Ishikawa (cell line): Measurements from ENCODE around the gene MACROD2.

Source experiments
- CEBPB ChIP-seq: IDR thresholded peaks from 2 replicates; pipeline ENCODE4 v1.6.1; 2012
- CREB1 ChIP-seq: IDR thresholded peaks from 2 replicates; pipeline ENCODE4 v1.6.1; 2012; ENCODE audit warnings: low read depth
- EGR1 ChIP-seq: IDR thresholded peaks from 2 replicates; pipeline ENCODE4 v1.6.1; 2012
- EP300 ChIP-seq: IDR thresholded peaks from 2 replicates; pipeline ENCODE4 v1.6.1; 2012; ENCODE audit warnings: borderline replicate concordance
- FOXM1 ChIP-seq: IDR thresholded peaks from 2 replicates; pipeline ENCODE4 v1.6.1; 2012; ENCODE audit warnings: low read depth, borderline replicate concordance
- NFIC ChIP-seq: IDR thresholded peaks from 2 replicates; pipeline ENCODE4 v1.6.1; 2012
- RAD21 ChIP-seq: IDR thresholded peaks from 2 replicates; pipeline ENCODE4 v1.6.1; 2012; ENCODE audit warnings: low read depth
- TAF1 ChIP-seq: IDR thresholded peaks from 2 replicates; pipeline ENCODE4 v1.6.1; 2012; ENCODE audit warnings: low read depth, mild to moderate bottlenecking
- TCF12 ChIP-seq: IDR thresholded peaks from 2 replicates; pipeline ENCODE4 v1.6.1; 2012; ENCODE audit warnings: low read depth
- TEAD4 ChIP-seq: IDR thresholded peaks from 2 replicates; pipeline ENCODE4 v1.6.1; 2012
- YY1 ChIP-seq: IDR thresholded peaks from 2 replicates; pipeline ENCODE4 v1.6.1; 2012; ENCODE audit warnings: low read depth
- ZBTB7A ChIP-seq: IDR thresholded peaks from 2 replicates; pipeline ENCODE4 v1.6.1; 2012; ENCODE audit warnings: low read depth
- TF ChIP-seq, protein P1 (sequence below): IDR thresholded peaks from 2 replicates; pipeline ENCODE4 v1.6.1; 2012; ENCODE audit warnings: low read depth, mild to moderate bottlenecking
- TF ChIP-seq, protein P2 (sequence below): IDR thresholded peaks from 2 replicates; pipeline ENCODE4 v1.6.1; 2012
- TF ChIP-seq, protein P3 (sequence below): IDR thresholded peaks from 2 replicates; pipeline ENCODE4 v1.6.1; 2012

The MACROD2 gene

DNA sequence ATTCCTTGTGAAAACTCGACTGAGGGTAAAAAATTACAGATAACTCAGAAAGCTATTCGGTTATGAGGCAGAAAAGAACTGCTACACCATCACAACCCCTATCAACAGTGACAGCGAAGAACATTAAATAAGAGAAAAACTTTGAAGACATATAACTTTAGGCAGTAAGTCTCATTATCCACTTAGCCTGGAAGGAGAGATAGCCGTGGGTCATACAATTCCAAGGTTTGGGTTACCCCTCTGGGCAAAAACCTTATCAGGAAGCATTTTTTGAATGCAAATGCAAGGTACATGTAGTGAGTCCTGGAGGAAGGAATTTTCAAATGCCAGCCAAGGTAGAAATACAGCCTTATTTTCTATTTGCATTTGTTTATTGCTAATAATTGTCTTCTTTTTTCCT lies 212.3 kb downstream of the MACROD2 start:
- no peak for TF ChIP-seq CEBPB
- TF ChIP-seq FOXM1: no peak
- TF ChIP-seq EP300: no peak
- no peak for TF ChIP-seq NFIC
- TF ChIP-seq CREB1: no peak
- TF ChIP-seq TCF12: no peak
- no peak for TF ChIP-seq EGR1

DNA sequence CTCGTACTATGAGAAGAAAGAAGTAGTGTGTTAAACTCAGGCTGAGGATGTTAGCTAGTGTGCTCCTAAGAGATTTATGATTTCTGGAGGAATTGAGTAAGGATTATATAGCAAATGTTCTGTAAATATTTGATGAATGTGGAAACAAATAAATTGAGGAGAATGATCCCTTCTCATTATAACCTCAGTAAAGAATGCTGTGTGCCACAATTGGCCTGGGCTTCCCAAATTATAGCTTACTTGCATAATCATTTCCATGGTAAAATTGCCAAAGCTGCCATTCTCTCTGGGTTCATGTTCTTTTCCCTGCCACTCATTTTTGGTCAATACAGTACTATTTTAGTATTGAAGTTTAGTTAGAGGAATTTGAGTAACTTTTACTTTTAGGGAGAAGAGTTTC lies 213.6 kb downstream of the MACROD2 start:
- TF ChIP-seq RAD21: no peak
- no peak for TF ChIP-seq TEAD4
- no peak for TF ChIP-seq FOXM1
- TF ChIP-seq TCF12: no peak
- TF ChIP-seq ZBTB7A: no peak
- TF ChIP-seq CEBPB: no peak
- no peak for TF ChIP-seq TAF1
- no peak for TF ChIP-seq EP300
- TF ChIP-seq, protein P1, sequence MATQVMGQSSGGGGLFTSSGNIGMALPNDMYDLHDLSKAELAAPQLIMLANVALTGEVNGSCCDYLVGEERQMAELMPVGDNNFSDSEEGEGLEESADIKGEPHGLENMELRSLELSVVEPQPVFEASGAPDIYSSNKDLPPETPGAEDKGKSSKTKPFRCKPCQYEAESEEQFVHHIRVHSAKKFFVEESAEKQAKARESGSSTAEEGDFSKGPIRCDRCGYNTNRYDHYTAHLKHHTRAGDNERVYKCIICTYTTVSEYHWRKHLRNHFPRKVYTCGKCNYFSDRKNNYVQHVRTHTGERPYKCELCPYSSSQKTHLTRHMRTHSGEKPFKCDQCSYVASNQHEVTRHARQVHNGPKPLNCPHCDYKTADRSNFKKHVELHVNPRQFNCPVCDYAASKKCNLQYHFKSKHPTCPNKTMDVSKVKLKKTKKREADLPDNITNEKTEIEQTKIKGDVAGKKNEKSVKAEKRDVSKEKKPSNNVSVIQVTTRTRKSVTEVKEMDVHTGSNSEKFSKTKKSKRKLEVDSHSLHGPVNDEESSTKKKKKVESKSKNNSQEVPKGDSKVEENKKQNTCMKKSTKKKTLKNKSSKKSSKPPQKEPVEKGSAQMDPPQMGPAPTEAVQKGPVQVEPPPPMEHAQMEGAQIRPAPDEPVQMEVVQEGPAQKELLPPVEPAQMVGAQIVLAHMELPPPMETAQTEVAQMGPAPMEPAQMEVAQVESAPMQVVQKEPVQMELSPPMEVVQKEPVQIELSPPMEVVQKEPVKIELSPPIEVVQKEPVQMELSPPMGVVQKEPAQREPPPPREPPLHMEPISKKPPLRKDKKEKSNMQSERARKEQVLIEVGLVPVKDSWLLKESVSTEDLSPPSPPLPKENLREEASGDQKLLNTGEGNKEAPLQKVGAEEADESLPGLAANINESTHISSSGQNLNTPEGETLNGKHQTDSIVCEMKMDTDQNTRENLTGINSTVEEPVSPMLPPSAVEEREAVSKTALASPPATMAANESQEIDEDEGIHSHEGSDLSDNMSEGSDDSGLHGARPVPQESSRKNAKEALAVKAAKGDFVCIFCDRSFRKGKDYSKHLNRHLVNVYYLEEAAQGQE: no peak
- TF ChIP-seq, protein P2, sequence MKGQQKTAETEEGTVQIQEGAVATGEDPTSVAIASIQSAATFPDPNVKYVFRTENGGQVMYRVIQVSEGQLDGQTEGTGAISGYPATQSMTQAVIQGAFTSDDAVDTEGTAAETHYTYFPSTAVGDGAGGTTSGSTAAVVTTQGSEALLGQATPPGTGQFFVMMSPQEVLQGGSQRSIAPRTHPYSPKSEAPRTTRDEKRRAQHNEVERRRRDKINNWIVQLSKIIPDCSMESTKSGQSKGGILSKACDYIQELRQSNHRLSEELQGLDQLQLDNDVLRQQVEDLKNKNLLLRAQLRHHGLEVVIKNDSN: no peak
- TF ChIP-seq, protein P3, sequence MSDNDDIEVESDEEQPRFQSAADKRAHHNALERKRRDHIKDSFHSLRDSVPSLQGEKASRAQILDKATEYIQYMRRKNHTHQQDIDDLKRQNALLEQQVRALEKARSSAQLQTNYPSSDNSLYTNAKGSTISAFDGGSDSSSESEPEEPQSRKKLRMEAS: no peak
- no peak for TF ChIP-seq CREB1
- no peak for TF ChIP-seq NFIC
- TF ChIP-seq EGR1: no peak
- no peak for TF ChIP-seq YY1

DNA sequence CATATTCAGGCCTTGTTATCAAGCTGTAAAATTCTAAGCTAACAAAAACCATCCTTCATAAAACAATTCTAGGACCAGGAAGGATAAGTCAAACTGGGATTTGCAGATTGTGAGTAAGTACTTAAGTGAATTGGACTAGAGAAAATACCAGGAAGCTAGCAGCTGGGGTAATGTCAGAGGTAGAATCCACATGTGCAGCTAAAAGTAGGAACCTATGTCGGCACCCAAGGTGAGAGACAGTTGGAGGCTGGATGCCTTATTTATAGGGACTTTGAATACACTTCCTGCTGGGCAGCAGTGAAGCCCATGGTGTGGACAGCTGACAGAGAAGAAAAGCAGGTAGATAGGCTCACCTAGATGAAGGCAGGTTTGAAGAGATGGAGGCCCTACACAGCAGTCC lies 214.8 kb downstream of the MACROD2 start:
- TF ChIP-seq FOXM1: no peak
- TF ChIP-seq ZBTB7A: no peak
- no peak for TF ChIP-seq TAF1
- no peak for TF ChIP-seq EGR1

DNA sequence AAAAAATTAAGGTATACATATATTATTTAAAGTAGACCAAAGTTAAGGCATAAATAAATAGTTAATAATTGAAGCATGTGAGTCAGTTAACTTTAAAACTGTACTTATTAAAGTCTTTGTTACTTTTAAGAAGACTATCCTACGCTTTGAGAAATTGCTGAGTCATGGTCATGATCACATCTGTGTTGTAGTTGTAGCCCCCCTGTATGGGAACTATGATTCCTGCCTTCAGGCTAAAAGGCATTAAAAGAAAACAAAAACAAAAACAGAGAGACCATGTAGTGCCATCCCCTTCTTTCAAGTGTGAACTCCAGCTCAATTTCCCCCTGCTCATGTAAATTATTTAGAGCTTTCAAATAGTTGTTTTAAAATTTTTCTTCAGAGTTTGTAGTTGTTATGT lies 218.7 kb downstream of the MACROD2 start:
- TF ChIP-seq NFIC (no peak), RAD21 (no peak), EGR1 (no peak), YY1 (no peak), TAF1 (no peak), EP300 (no peak), ZBTB7A (no peak), FOXM1 (no peak), CEBPB (no peak), TCF12 (no peak), TEAD4 (no peak), CREB1 (no peak)
- TF ChIP-seq, protein P1: no peak
- TF ChIP-seq, protein P2: no peak
- TF ChIP-seq, protein P3: no peak

DNA sequence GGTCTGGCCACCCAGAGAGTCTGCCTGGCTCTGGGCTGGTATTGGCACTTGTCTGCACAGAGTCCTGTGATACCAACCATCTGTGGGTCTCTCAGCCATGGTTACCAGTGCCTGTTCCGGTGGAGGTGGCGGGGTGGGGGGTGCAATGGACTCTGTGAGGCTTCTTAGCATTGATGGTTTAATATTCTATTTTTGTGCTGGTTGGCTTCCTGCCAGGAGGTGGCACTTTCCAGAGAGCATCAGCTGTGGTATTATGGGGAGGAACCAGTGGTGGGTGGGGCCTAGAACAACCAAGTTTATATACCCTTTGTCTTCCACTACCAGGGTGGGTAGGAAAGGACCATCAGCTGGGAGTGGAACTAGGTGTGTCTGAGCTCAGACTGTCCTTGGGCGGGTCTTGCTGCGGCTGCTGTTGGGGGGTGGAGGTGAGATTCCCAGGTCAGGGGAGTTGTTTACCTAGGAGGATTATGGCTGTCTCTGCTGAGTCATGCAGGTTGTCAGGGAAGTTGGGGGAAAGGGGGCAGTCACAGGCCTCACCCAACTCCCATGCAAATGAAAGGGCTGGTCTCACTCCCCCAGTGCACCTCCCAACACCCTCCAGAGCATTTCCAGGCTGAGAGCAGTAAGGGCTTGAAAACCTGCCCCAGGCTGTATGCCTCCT lies 224.6 kb downstream of the MACROD2 start:
- TF ChIP-seq NFIC (peak; percentile 39; the same call in 1 of the 2 replicates), YY1 (no peak)

DNA sequence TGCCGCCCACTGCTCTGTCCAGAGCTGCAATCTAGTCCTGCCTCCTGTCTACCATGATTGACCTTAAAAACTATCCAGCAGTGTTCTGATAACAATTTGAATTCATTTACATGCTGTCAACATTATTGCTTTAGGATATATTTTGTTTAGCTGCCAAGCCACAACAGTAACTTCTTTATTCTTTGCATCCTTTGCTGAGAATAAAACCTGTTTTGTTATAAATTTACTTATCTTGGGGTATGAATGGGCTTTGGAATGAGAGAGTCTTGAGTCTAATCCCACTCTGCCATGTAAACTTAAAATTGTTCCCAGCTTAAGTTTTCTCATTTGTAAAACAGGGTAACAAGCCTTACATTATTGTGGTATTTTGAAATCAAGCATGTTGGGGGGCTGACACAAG lies 225.7 kb downstream of the MACROD2 start:
- TF ChIP-seq, protein P2: no peak
- TF ChIP-seq FOXM1 (no peak), TAF1 (no peak), TEAD4 (no peak), RAD21 (no peak), EGR1 (no peak), CEBPB (no peak), NFIC (no peak), ZBTB7A (no peak), TCF12 (no peak), CREB1 (no peak), EP300 (no peak), YY1 (no peak)
- TF ChIP-seq, protein P3: no peak
- TF ChIP-seq, protein P1: no peak
